Measurements from ENCODE around the gene PHF2.

PHF2 gene

GRCh38 chr9:93569621-93570174 lies 6.7 kb upstream of the PHF2 start:
- DNase-seq = no peak

- no peak for DNase-seq
These were observed 4.2 kb upstream of the PHF2 start for GRCh38 chr9:93572221-93572620.

- no peak for DNase-seq
These were observed 3.5 kb upstream of the PHF2 start for GRCh38 chr9:93572636-93573515.

GRCh38 chr9:93573516-93573828 lies 2.9 kb upstream of the PHF2 start:
- DNase-seq = no peak

- no peak for DNase-seq
These were observed 2.1 kb upstream of the PHF2 start for GRCh38 chr9:93574091-93574899.

- DNase-seq = no peak
These were observed 1.2 kb upstream of the PHF2 start for GRCh38 chr9:93574900-93575795.

GRCh38 chr9:93575796-93576257 lies 557 bp upstream of the PHF2 start:
- peak in 1 of 2 experiments; percentile 24 for DNase-seq

GRCh38 chr9:93577078-93577974 lies 942 bp downstream of the PHF2 start:
- DNase-seq = peak in 1 of 2 experiments; percentile 29

- no peak for DNase-seq
These were observed 1.7 kb downstream of the PHF2 start for GRCh38 chr9:93577975-93578682.

GRCh38 chr9:93578844-93579243 lies 2.5 kb downstream of the PHF2 start:
- no peak for DNase-seq

GRCh38 chr9:93579711-93580516 lies 3.5 kb downstream of the PHF2 start:
- DNase-seq = no peak

GRCh38 chr9:93580654-93581380 lies 4.4 kb downstream of the PHF2 start:
- DNase-seq = no peak

- DNase-seq = no peak
These were observed 5.7 kb downstream of the PHF2 start for GRCh38 chr9:93582115-93582514.

GRCh38 chr9:93582550-93582949 lies 6.2 kb downstream of the PHF2 start:
- no peak for DNase-seq

- no peak for DNase-seq
These were observed 8.9 kb downstream of the PHF2 start for GRCh38 chr9:93585259-93585658.

- no peak for DNase-seq
These were observed 9.3 kb downstream of the PHF2 start for GRCh38 chr9:93585695-93586094.

GRCh38 chr9:93586290-93587057 lies 10.1 kb downstream of the PHF2 start:
- no peak for DNase-seq

GRCh38 chr9:93587284-93587650 lies 10.9 kb downstream of the PHF2 start:
- no peak for DNase-seq
